Left forelimb (tissue), 1 donor: ENCODE results near the gene CORO2B.

Source experiments
- DNase-seq: peaks from one replicate; pipeline ENCODE4 v3.0.0-alpha.2; 2018; ENCODE audit warnings: low spot score

The CORO2B gene

DNA sequence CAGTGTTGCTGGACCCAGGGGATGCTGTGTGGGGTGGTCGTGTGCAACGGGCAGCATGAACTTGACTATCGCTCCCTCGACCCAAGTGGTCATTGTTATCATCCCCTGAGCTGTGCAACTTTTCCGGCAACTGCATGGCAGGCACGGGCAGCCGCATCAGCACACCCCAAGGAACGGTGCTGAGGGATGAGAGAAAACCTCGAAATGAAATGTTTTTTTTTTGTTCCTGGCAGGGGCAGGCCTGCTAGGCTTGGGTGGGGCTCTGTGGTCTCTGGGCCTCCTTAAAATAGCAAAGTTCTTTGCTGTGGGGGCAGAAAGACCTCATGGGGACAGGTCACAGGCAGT, 51.4 kb downstream of the CORO2B start:
- no peak for DNase-seq

DNA sequence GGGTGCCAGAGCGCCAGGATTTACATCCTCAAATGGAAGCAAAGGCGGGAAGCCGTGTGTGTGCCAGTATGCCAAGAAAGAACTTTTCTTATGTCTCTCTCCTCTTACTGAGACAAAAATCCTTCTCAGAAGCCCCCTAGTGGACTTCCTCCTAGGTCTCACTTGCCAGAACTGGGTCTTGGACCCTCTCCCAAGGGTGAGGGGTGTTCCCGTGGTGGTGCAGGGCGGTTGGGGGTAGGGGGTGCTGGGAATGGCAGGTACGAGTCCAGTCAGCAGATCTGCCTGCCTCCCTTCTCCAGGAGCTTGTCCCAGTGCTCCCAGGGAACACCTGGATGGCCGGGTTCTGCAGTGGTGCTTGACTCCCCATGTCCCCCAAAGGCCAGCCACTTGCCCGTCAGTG, 52.0 kb downstream of the CORO2B start:
- DNase-seq: no peak

DNA sequence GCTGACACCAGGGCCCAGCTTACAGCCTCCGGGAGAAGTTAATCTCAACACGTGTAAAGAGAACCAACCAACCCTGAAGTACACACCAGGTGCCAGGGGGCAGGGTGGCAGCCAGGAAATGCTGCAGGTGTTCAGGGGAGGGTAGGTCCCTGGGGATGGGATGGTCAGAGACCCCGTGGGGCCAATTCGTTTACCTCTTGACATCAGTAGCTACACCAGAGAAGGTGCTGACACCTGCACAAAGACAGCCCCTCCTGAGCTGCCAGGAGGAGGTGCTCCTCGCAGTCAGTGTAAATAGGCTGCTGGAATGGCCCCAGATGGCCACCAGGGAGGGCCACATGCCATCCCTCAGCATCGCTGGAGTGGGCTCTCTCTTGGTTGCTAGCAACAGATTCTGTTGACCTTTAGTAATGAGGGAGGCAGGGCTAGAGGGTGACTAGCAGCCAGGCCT, 52.8 kb downstream of the CORO2B start:
- DNase-seq: no peak

DNA sequence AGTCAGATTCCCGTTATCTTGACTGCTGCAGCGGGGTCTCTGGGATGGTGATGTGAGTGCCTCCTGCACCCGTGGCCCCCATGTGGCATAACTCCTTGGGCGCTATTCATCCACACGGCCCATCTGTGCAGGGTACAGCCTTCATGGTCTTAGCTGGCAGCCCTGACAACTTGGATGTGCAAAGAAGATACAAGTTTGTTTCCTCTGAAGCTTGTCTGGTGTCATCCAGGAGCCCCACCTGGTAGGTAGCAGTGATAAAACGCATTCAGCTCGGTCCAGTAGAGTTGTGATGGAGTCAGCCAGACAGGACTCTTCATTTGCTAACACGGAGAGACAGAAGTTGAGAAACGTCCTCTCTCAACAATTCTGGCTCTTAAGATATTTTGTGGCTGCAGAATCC, 53.3 kb downstream of the CORO2B start:
- DNase-seq: no peak

DNA sequence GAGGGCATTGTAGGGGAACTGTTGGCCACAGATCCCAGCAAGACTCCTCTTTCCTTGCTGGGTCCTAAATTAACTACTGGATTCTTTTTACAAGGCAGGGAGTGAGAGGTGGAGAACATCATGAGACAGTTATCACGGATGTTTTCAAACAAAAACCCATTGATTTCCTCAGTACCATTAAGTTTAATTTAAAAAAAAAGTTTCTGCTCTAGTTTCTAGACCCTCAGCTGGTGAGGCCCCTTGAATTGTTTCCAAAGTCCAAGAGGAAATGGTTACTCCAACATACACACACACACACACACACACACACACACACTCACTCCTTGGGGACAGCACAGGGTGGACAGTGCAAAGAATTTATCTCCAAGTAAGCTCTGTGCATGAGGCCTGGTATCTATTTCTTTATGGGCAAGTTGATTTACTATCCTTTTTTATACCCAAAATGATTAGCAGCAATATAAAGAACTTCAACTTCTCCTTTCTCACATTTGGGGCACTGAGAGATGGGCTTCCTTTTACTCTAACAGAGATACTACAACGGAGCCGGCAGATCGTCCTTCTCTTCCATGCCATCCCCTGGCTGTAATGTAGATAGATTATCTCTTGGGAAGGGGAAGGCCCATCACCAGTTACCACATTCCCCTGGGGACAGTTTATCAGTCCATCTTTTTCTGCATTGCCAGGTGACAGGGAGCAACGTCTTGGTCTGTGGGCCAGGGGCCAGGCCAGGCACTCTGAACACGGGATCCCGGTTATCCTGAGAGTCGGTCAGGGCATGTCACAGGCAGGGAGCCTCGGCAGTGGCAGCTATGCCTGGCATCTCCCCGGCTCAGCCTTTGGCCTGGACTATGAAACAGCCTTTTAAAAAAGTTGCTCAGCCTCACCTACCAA, 54.7 kb downstream of the CORO2B start:
- no peak for DNase-seq

DNA sequence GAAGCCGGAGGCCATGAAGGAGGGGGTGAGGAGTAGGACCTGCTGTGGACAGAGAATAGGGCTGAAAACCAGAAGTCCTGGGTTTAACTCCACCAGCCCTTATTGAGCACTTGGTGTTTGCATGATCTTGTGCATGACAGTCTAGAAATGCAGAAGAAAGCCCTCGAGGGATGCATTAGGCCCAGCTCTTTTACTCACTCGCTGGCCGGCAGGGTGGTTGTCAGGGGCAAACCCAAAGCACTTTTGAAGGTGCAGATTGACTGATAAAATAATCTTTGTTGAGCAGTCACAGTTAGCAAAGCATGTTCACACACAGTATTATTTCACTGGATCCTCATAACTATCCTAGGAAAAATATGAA, 55.3 kb downstream of the CORO2B start:
- no peak for DNase-seq

DNA sequence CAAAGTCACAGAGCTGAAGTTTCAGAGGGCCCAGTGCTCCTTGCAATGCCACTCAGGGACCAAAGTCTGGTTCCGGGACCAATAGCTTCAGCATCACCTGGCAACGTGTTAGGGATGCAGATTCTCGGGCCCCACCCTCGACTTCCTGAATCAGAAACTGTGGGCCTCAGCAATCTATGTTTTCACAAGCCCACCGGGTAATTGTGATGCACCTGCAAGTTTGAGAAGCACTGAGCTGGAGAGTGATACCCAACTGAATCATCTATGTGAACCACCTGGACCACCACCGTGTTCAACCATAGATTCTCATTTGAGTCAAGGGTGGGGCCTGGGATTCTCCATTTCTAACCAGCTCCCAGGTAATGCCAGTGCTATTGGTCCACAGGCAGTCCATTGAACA, 55.7 kb downstream of the CORO2B start:
- no peak for DNase-seq

DNA sequence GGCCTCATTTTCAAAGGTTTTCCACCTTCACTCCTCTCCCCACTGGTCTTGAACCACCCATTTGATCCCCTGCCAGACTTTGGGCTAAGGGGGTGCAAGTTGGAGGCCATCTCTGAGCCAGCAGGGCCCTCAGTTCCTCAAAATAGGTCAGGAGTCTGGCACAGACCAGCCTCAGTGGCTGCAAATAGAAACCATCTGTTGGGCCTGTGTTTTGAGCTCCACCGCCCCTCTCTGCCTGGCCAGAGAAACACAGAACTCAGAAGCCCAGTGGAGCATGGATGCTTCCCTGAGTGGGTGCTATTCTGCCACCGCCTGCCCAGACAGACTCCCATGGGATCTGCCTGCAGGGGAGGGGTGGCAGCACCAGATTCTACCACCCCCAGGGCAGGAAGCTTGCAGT, 56.3 kb downstream of the CORO2B start:
- DNase-seq: no peak

DNA sequence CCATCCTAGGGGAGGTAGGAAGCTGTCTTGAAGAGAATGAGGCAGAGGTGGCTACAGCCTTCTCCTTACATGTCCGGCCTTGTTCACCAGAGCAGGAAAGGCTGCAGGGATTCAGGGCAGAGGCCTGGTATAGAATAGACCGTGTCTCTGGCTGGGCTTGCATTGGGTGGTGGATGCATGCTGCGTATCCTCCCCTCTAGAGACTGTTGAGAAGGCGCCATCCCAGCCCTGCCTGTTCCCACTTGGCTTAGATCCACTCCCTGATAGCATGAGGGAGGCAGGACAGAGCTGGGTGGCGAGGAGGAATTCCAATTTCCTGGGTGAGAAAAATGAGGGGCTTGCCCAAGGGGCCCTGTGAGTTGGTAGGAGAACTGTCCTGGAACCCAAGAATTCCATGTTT, 57.5 kb downstream of the CORO2B start:
- DNase-seq: no peak

DNA sequence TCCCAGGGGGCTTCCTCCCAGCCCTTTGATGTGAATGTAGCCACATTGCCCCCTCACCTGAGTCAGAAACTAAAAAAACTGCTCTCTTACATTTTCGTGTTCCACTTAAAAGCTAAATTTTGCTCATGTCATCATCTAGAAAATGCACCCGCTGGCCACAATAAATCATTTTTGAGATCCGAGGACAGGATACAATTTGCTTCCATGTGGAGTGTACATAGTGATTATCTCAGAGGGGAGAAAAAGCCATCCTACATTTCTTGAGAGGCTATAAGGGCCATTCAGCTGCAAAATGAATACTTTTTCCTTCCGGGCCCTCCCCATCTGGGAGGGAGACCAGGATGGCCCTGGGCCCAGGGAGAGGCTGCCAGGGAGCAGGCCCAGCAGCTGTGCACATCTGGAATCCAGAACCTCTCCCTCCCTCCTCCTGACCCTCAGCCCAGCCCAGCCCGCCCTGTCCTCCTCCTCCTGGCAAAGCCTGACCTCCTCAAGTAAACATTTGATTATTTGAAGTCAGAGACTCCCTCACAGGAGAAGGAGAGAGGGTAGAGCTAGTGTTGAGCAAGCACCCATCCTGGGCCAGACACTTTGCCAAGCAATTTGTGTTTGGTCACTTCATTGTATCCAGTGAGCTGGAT, 59.1 kb downstream of the CORO2B start:
- DNase-seq: peak; percentile 84

DNA sequence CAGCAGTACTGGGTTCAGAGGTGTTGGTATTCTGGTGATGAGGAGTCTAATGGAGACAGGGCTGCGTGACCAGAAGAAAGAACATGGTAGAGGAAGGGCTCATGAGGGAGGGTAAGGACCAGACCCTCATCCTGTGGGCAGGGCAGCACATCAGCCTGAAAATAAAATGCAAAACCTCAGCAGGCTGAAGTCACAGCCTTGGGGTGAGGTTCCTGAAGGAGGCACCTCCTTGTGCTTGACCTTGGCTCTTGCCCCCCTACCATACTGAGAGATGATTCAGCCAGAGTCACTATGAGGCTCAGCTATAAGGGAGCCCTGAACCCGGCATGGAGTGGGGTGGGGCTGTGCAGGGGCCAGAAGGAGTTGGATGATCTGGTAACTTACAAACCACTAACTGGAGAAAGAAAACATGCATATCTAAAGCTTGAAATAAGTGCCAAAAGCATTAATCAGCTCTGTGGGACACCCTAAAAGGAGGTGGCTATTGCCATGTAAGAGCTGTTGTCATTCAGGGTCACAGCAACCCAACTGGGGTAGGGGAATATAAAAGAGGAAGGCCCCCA, 60.2 kb downstream of the CORO2B start:
- no peak for DNase-seq

DNA sequence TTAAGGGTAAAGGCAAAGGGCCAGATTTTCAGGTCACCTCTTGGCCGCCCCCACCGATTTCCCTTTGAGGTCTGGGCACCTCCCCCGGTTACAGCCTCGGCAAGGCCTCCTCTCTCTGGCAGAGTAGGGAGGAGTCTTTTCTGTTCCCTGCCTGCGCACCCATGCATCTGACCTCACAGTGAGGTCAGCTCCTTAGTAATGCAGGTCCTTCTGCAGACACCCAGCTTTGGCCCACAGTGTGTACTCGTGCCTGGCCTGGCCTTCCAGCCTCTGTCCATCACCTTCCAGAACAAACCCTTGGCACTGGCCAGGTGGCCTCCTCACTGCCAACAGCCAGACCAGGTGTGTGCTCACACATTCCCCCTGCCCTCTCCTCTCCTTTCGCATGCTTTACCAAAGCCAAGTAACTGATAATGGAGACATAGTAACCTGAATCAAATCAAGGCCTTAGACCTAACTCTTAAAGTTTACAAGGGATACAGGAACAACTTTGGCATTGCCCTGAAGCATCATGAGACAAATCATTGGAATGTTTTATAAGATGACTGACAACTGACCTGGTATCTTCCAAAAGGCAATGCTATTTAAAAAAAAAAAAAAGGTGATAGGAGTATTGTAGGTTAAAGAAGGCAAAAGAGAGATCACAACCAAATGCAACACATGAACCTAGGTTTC, 61.3 kb downstream of the CORO2B start:
- no peak for DNase-seq

DNA sequence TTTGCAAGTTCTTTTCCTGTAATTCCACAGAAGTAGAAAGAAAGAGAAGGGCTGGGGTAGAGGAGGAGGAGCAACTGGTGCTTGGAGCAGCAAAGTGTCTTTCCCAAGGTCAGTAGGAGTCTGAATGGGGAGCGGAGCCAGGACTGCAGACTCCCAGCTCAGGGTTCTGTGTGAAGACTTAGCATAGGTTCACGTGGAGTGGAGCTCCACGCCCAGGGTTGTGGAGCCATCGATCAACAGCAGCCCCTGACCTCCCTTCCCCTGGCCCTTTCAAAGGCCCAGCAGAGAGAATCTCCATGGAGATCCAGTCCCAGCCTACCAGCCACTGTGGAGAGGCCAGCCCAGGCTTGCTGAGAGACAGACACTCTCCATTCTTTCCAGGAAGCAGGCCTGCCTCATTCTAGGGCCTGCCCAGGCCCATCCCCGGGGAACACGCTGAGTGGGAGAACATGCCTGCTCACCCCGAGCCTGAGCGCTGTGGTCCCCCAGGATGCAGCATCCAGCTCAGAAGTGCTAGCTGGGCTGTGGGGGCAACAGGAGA, 62.1 kb downstream of the CORO2B start:
- DNase-seq: peak; percentile 62

DNA sequence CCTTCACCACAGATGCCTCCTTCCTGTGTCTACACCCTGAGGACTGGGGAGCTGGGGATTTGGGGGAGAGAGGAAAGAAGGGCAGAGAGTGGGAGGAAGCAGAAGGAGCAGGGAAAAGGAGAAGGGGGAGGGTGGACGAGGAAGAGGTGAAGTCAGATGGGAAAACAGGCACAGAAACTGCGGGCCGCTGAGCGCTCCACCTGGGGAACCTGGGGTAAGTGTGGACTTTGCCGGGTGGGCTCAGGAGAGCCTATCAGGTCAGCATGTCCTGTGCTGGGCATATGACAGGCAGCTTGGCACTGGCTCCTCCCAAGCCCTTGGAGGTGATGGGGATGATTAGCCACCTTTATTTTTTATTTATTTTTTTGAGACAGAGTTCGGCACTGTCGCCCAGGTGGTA, 62.6 kb downstream of the CORO2B start:
- peak; percentile 46 for DNase-seq

DNA sequence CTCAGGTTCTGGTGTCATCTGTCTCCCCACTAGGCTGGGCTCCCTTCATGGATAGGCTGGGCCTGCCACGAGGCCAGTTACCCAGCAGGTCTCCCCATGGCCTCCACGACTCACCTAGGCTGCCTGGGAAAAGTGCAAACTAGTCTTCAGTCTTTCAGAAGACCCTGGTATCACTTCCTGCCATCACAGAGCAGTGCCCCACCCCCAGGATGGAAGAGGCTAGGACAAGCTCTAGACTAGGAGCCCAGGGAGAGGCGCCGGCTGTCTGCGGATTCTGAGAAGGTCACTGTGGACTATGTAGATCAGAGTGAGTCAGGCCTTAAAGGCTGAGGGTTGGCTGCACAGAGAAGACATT, 63.7 kb downstream of the CORO2B start:
- DNase-seq: peak; percentile 57

DNA sequence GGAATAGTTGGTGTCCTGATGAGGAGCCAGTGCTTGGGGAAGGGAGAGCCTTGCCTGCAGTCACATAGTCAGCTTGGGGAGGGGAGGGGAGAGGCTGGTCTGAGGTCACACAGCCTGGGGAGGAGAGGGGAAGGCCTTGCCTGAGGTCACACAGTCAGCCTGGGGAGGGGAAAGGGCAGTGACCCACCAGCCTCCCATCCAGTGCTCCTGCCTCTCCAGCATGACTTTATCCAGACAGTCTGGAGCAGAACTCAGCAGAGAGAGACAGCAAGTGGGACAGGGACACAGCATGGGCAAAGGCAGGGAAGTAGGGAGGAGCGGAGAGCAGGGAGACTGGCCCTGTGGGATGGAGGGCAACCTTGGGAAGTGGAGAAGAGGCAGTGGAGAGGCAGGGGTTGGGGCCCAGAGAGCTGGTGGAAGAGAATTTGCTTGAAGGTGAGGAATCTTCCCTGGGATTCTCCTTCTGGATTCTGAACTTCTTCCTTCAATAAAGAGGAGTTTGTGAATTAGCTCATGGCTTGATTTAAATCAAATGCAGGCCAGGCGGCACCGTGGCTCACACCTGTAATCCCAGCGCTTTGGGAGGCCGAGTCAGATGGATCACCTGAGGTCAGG, 64.5 kb downstream of the CORO2B start:
- DNase-seq: peak; percentile 37

DNA sequence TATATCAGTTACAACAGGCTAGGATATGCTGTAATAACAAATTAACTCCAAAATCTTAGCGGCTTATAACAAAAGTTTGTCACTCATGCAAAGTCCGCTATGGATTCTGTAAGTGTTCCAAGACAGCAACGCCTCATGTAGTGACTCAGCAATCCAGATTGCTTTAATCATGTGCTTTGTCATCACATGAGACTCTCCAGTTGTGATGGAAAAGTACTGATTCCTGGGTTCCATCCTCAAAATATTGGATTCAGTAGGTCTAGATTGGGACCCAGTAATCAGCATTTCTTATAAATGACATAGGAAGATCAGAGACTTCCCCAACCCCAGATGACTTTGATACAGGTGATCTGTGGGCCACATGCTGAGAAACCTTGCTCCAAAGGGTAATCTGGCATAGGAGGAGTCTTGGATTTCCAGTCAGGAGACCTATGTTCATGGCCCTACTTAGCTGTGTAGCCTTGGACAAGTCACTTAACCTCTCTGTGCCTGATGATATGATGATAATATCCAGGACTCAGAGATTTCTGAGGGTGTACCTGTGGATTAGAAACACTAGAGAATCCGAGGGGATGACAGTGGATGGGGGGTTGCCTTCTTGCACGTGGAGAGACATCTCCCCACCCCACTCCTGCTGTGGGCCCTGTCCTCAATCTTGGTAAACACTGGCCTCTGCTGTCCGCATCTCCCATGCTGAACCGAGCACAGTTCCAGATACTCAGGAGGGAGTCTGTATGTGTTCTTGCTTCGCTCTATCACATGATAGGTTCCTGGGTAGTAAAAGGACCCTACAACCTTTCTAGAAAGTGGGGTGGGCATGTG, 65.5 kb downstream of the CORO2B start:
- DNase-seq: peak; percentile 12

DNA sequence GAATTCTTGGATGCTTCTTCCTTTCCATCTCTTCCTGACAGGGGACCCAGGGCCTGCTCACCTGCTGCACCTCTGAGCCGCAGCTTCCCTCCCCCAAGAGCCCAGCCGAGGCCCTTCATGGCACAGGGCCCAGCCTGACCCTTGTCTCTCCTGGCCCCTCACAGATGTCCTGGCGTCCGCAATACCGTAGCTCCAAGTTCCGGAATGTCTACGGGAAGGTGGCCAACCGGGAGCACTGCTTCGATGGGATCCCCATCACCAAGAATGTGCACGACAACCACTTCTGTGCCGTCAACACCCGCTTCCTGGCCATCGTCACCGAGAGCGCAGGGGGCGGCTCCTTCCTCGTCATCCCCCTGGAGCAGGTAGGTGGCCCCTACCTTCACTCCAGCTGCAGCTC, 66.2 kb downstream of the CORO2B start:
- peak; percentile 53 for DNase-seq

DNA sequence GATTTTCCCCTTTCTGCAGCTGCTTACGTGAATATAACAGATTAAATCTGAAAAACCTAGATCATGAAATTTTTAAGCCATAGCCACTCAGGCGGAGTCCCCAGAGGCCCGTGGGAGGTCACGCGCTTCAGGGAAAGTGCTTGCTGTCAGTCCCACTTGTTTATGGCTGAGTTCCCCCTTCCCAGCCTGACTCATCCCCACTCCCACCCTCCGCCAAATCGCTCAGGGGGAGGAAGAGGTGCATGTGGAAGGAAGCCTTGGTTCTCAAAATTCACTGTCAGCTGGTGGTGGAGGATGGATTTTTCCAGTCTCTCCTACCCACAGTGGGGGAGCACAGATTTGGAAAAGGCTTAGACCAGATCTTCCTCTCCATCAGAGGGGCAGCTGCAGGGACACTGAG, 67.4 kb downstream of the CORO2B start:
- DNase-seq: peak; percentile 38

DNA sequence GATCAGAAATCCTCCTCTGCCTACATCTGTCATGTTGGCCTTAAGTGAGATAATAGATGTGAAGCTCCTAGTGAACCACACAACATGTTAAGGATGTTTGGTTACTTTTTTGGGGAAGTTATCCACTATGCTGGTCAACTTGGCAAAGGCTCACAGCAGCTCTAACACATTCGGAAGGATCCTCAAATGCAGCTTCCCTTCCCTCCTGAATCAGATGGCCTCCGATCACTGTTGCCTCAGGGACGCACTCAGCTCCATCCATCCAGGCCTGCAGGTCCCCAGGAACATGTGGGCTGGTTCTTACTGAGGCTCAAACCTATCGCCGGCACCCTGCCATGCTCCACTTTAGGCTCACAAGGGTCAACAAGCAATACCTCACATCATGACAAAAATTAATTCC, 67.9 kb downstream of the CORO2B start:
- DNase-seq: peak; percentile 41

DNA sequence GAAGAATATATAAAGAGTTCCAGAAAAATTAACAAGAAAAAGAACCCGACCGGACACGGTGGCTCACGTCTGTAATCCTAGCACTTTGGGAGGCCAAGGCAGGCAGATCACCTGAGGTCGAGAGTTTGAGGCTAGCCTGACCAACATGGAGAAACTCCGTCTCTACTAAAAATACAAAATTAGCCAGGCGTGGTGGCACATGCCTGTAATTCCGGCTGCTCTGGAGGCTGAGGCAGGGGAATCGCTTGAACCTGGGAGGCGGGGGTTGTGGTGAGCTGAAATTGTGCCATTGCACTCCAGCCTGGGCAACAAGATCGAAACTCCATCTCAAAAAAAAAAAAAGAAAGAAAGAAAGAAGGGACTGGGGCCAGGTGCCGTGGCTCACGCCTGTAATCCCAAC, 68.6 kb downstream of the CORO2B start:
- DNase-seq: peak; percentile 12
